NCI-H2196 (cell line): ENCODE results near the gene SP4.
A peak's percentile ranks its signal among the peaks of the same experiment; 100 is the strongest.

ENCODE experiments used
- DNase-seq: peaks from one replicate; lab custom pipeline; 2025; ENCODE audit not compliant: unreplicated experiment; lab: John Stamatoyannopoulos, UW

The SP4 gene

DNA sequence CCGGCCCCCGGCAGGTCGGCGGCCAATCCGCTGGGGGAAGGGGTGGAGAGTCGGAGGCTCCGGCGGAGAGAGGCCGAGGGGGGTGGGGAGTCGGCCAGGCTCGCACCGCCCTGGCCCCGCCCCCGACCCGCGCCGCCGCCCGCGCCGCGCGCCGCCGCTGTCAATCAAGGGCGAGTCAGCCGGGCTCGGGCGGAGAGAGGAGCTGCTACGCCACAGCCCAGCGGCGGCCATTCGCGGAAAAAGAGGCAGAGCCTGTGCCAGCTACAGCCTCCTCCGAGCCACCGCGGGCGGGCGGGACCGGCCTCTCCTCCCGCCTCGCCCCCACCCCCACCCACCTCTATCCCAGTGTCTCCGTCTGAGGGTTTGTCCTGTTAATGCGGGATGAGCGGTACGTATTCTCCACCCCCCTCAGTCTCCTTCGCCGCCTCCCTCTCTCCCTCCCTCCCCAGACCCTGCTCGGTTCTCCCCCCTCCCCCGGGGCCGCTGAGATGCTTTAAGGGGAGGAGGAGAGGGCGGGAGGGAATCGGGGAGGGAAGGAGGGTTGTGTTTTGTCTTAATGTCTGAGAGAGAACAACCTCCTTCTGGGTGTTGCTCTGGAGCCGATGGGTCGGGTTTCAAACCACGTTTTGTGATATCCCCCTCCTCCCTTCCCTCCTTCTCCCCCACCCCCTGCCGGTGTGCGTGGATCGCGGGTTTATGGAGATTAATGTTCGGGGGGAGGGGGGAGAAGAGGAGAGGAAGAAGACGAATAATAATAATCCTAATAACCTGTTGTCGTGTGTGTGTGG lies at the start of gene SP4:
TSS of gene SP4 (plus strand) at position 213 of the 788 bp plus-strand sequence. CDS start at position 382, 169 bp downstream.
- DNase-seq, result peak; percentile 91

GRCh38 chr7:21383227-21384220 lies 44.4 kb upstream of the SP4 start:
- DNase-seq, result no peak

DNA sequence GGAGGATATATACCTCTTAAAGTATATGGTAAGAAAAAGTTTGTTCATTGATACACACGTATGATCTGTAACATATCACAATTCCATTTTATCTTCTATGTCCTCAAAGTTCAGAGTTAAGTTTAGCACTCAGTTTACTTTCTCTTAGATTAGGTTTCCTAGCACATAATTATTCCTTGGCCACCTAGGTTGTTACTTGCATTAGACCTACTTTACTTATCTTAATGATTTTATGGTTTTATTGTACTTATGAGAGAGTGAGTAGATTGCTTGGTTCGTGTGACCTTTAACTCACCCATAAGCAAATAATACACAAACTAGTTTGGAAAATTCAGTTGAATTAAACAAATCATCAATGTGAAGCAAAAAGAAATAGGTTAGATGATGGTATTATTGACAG lies 33.9 kb upstream of the SP4 start:
- DNase-seq, result no peak

GRCh38 chr7:21401944-21402343 lies 25.9 kb upstream of the SP4 start:
- no peak for DNase-seq

GRCh38 chr7:21407796-21408480 lies 19.9 kb upstream of the SP4 start:
- no peak for DNase-seq

- DNase-seq, result no peak
Measured at GRCh38 chr7:21408481-21408820, 19.4 kb upstream of the SP4 start.

DNA sequence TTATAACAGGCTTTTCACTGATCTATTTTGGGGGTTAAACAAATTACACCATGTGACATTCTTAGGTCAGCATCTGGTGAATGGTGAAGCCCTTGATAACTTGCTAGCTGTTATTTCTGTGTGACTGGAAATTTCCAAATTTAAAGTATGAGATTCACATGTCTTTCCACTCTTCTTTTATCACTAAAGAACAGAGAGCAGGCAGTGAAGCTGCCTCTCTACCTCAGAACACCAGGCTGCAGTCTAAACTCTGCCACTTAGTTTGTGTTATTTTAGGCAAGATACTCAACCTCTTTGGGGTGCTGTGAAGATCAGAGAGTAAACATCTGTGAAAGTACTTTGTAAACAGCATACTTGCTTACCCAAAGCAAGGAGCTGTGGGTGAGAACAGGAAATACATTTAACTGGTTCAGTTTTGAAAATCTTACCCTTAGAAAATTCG lies 15.5 kb upstream of the SP4 start:
- DNase-seq, result no peak

GRCh38 chr7:21412957-21413356 lies 14.9 kb upstream of the SP4 start:
- DNase-seq, result no peak

- DNase-seq, result no peak
Measured at GRCh38 chr7:21413502-21413901, 14.4 kb upstream of the SP4 start.

GRCh38 chr7:21414795-21415393 lies 13.0 kb upstream of the SP4 start:
- no peak for DNase-seq

DNA sequence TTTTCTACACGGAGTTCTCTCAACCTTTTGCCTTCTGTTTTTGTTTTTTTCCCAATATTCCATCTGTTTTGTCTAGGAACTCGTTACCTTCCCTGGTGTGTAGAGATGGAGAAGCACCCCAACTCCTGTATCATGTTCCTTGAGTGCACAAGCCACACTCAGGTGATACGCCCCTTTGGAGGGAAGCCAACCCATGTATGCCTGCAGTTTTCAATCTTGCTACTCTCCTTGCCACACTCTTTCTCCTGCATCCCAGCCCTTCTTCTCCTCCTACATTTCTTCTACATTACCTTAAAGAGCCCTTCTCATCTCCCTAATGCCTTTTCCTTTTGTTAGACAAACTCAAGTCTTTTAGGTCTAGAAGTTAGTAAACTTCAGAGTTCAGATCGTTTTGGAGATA lies 10.2 kb upstream of the SP4 start:
- no peak for DNase-seq

GRCh38 chr7:21422751-21423150 lies 5.1 kb upstream of the SP4 start:
- DNase-seq, result no peak

DNA sequence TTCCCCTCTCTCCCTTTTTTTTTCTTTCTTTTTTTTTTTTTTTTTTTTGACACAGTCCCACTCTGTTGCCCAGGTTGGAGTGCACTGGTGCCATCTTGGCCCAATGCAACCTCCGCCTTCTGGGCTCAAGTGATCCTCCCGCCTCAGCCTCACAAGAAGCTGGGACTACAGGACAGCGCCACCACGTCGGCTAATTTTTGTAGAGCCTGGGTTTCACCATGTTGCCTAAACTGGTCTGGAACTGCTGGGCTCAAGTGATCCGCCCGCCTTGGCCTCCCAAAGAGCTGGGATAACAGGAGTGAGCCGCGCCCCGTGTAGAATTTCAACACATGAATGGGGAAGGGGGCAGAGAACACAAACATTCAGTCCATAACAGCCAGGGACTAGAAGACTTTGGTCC lies 2.6 kb upstream of the SP4 start:
- no peak for DNase-seq

GRCh38 chr7:21426286-21427181 lies 1.3 kb upstream of the SP4 start:
- DNase-seq, result no peak

DNA sequence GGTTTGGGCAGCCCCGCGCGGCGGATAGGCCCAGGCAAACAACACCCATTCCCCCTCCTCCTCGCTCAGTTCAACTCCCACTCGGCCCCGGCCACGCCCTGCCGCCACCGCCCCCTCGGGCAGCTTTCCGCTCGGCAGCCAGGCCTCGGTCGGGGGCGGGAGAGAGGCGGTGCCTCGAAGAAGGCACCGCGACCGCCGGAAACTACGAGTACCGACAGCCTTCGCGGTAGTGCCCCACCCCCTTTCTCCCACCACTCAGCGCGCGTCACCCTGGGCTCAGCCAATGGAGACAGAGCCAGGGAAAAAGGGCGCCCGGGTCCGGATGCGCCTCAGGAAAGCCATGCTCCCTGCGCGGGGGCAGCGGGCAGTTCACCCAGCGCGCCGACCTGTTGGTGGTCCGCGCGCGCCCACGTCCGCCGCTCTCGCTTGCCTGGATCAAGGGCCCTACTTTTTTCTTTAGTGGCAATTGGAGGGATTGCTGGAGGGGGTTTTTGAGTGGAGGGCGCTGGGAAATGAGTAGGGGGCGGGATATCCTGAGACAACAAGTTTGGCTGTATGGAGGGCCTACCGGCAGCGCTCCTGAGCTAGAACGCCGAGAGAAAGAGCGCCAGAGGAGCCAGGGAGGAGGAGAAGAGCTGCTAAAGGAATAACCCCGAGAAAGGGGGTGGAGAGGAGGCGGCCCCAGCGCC lies 557 bp upstream of the SP4 start:
- DNase-seq, result peak; percentile 98

- DNase-seq, result no peak
Measured at GRCh38 chr7:21428659-21428941, 717 bp downstream of the SP4 start.

DNA sequence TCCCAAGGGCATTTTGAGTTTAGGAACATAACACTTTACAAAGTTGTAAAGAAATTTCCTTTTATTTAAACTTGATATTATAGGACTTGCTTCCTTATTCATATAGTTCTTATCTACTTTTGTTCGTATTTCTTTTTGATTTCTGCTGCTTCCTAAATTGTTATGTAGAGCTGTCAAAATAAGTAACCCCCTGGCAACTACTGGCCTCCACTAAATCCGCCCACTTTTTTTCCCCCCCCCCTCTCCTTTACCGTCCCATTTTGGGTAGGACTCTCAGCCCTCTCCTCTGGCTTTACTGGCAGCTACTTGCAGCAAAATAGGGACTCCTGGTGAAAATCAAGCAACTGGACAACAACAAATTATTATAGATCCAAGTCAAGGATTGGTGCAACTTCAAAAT lies 1.1 kb downstream of the SP4 start:
- no peak for DNase-seq

DNA sequence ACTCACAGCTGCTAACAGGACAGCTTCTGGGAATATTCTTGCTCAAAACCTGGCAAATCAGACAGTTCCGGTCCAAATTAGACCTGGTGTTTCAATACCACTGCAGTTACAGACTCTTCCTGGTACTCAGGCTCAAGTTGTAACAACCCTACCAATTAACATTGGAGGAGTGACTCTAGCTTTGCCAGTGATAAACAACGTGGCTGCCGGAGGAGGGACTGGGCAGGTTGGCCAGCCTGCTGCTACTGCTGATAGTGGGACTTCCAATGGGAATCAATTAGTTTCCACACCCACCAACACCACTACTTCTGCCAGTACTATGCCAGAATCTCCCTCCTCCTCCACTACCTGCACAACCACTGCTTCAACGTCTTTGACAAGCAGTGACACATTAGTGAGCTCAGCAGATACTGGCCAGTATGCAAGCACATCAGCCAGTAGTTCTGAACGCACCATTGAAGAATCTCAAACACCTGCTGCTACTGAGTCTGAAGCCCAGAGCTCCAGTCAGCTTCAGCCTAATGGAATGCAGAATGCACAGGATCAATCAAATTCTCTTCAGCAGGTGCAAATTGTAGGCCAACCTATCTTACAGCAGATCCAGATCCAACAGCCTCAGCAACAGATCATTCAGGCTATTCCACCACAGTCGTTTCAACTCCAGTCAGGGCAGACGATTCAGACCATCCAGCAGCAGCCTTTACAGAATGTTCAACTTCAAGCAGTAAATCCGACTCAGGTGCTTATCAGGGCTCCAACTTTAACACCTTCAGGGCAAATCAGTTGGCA lies 2.1 kb downstream of the SP4 start:
- no peak for DNase-seq

GRCh38 chr7:21430575-21430954 lies 2.7 kb downstream of the SP4 start:
- no peak for DNase-seq
